Measurements from ENCODE around the gene TNRC6B. TPM values are rescaled to one million over a fixed set of nuclear protein-coding genes. Genes with fewer than 3 reads are reported as not detected.
A peak's percentile ranks its signal among the peaks of the same experiment; 100 is the strongest.

Gene TNRC6B
- total RNA-seq, 3 donors from 2014 or later = 32.8 to 53.1 (median 39.7) TPM

- no peaks in the 10 kb centered on the region for H3K36me3 ChIP-seq
Measured at GRCh38 chr22:40198733-40199132, 21.0 kb downstream of the TNRC6B start.

GRCh38 chr22:40199223-40199622, 21.5 kb downstream of the TNRC6B start:
- no peak overlapping the region for H3K4me3 ChIP-seq
- DNase-seq (ENCODE audit: low spot score in 2 of 2) = no peak
- H3K9me3 ChIP-seq = no peaks in the 10 kb centered on the region
- no peaks in the 10 kb centered on the region for H3K27me3 ChIP-seq
- H3K4me1 ChIP-seq = peaks cover under 1 to 22% of the 10 kb centered on the region in 2 donors
- intact Hi-C loops (cut with DNase I; ENCODE audit: low total_unique reads) = no loop called here
- TF ChIP-seq CTCF (IDR thresholded peaks at IDR 0.05) (no peak), POLR2AphosphoS5 (IDR thresholded peaks at IDR 0.05) (no peak), POLR2A (IDR thresholded peaks at IDR 0.05) (no peak)
- H3K36me3 ChIP-seq = no peaks in the 10 kb centered on the region
- no peak overlapping the region for H3K27ac ChIP-seq

More at GRCh38 chr22:40198733-40199132, 21.0 kb downstream of the TNRC6B start:
- intact Hi-C loops (cut with DNase I; ENCODE audit: low total_unique reads) = no loop called here
- peaks cover 0 to 17% of the 10 kb centered on the region in 2 donors for H3K4me1 ChIP-seq
- no peaks in the 10 kb centered on the region for H3K9me3 ChIP-seq
- no peaks in the 10 kb centered on the region for H3K27me3 ChIP-seq
- peak overlapping the region in 1 of 2 donors; percentile 30 for H3K27ac ChIP-seq
- TF ChIP-seq POLR2AphosphoS5 (IDR thresholded peaks at IDR 0.05) (no peak), POLR2A (IDR thresholded peaks at IDR 0.05) (no peak), CTCF (IDR thresholded peaks at IDR 0.05) (no peak)
- no peak overlapping the region for H3K4me3 ChIP-seq
- DNase-seq (ENCODE audit: low spot score in 2 of 2) = no peak

- DNase-seq (ENCODE audit: low spot score in 2 of 2) = no peak
- Histone ChIP-seq H3K4me1 (peaks cover 6 to 24% of the 10 kb centered on the region in 2 donors), H3K4me3 (no peak overlapping the region), H3K27ac (no peak overlapping the region), H3K36me3 (no peaks in the 10 kb centered on the region), H3K9me3 (no peaks in the 10 kb centered on the region), H3K27me3 (no peaks in the 10 kb centered on the region)
- no peak for TF ChIP-seq POLR2A (IDR thresholded peaks at IDR 0.05)
- TF ChIP-seq CTCF (IDR thresholded peaks at IDR 0.05) = no peak
- intact Hi-C loops (cut with DNase I; ENCODE audit: low total_unique reads) = no loop called here
Measured at GRCh38 chr22:40199852-40200251, 22.1 kb downstream of the TNRC6B start.

- intact Hi-C loops (cut with DNase I; ENCODE audit: low total_unique reads) = no loop called here
- H3K27ac ChIP-seq = no peak overlapping the region
- H3K4me1 ChIP-seq = peaks cover 6 to 22% of the 10 kb centered on the region in 2 donors
- TF ChIP-seq POLR2A (IDR thresholded peaks at IDR 0.05) (no peak), CTCF (IDR thresholded peaks at IDR 0.05) (no peak), POLR2AphosphoS5 (IDR thresholded peaks at IDR 0.05) (no peak)
- no peak for DNase-seq (ENCODE audit: low spot score in 2 of 2)
- no peaks in the 10 kb centered on the region for H3K27me3 ChIP-seq
- no peaks in the 10 kb centered on the region for H3K9me3 ChIP-seq
- H3K4me3 ChIP-seq = no peak overlapping the region
- H3K36me3 ChIP-seq = no peaks in the 10 kb centered on the region
Measured at GRCh38 chr22:40200795-40201530, 23.2 kb downstream of the TNRC6B start.

GRCh38 chr22:40202225-40202944, 24.7 kb downstream of the TNRC6B start:
- Histone ChIP-seq H3K27ac (peak overlapping the region in 1 of 2 donors; percentile 51), H3K36me3 (no peaks in the 10 kb centered on the region), H3K9me3 (no peaks in the 10 kb centered on the region), H3K4me3 (no peak overlapping the region), H3K4me1 (peaks cover 6 to 22% of the 10 kb centered on the region in 2 donors), H3K27me3 (no peaks in the 10 kb centered on the region)
- intact Hi-C loops (cut with DNase I; ENCODE audit: low total_unique reads) = no loop called here
- no peak for DNase-seq (ENCODE audit: low spot score in 2 of 2)
- TF ChIP-seq POLR2AphosphoS5 (IDR thresholded peaks at IDR 0.05) = no peak
- TF ChIP-seq POLR2A (IDR thresholded peaks at IDR 0.05) = no peak
- no peak for TF ChIP-seq CTCF (IDR thresholded peaks at IDR 0.05)

Measured in breast epithelium (tissue), 4 donors.